Transverse colon (tissue), 3 donors: ENCODE data around the gene FNDC7.

Experiments
- EP300 ChIP-seq: sonication (generic); formaldehyde crosslinking; IDR thresholded peaks from one replicate; pipeline ENCODE4 v1.6.1; 2017; ENCODE audit warnings: antibody characterized with exemption, low read depth
- POLR2AphosphoS5 ChIP-seq, 3 donors: sonication (generic); formaldehyde crosslinking; IDR thresholded peaks; one replicate each; pipeline ENCODE4 v1.6.1; 2016; ENCODE audit warnings: antibody characterized with exemption in 3 of 3

DNA sequence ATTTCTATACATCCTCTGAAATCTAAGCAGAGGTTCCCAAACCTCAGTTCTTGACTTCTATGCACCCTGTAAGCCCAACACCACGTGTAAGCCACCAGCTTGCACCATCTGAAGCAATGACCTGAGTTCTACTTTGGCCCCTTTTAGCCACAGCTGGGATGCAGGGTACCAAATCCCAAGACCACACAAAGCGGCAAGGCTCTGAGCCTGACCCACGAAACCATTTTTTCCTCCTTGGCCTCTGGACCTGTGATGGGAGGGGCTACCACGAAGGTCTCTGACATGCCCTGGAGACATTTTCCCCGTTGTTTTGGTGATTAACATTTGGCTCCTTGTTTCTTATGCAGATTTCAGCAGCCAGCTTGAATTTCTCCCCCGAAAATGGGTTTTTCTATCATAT, 72.6 kb downstream of the FNDC7 start:
- no peak for TF ChIP-seq EP300
- TF ChIP-seq POLR2AphosphoS5 (IDR thresholded peaks at IDR 0.05), result no peak
